GM12878 (cell line): ENCODE measurements around the gene PGK1.

Experiments used
- ATF3 ChIP-seq: IDR thresholded peaks from 2 replicates; pipeline ENCODE4 v1.6.1; 2011; ENCODE audit warnings: low read depth, mild to moderate bottlenecking, low read length, moderate library complexity, borderline replicate concordance; ENCODE audit errors: extremely low read depth
- FOXM1 ChIP-seq: IDR thresholded peaks from 2 replicates; pipeline ENCODE4 v1.6.1; 2012; ENCODE audit warnings: low read depth, mild to moderate bottlenecking, inconsistent platforms, low read length, moderate library complexity
- HDGF ChIP-seq: fragments of 450-650 bp; IDR thresholded peaks from 2 replicates; pipeline ENCODE4 v1.6.1; 2016; ENCODE audit warnings: antibody characterized with exemption
- JUNB ChIP-seq: IDR thresholded peaks from 2 replicates; pipeline ENCODE4 v1.6.1; 2016; ENCODE audit warnings: antibody characterized with exemption, mild to moderate bottlenecking
- MAX ChIP-seq: IDR thresholded peaks from 2 replicates; pipeline ENCODE4 v1.6.1; 2012; ENCODE audit warnings: low read depth, low read length, improper control_type of control experiment
- ZNF384 ChIP-seq: IDR thresholded peaks from 2 replicates; pipeline ENCODE4 v1.6.1; 2012; ENCODE audit warnings: low read depth, mild to moderate bottlenecking, low read length, improper control_type of control experiment, borderline replicate concordance
- TF ChIP-seq, protein P1 (sequence below), 3 experiments: IDR thresholded peaks in 2 of 3; conservative IDR thresholded peaks in 1 of 3; 2 replicates each; pipeline ENCODE4 v1.5.1; 2011; ENCODE audit warnings: low read depth in 3 of 3, low read length in 3 of 3, mild to moderate bottlenecking in 3 of 3, control low read depth in 2 of 3, moderate library complexity in 2 of 3, inconsistent platforms in 1 of 3, mixed read lengths in 1 of 3; ENCODE audit not compliant: control insufficient read depth in 2 of 3, insufficient read depth in 1 of 3; ENCODE audit errors: extremely low read depth in 1 of 3

DNA sequence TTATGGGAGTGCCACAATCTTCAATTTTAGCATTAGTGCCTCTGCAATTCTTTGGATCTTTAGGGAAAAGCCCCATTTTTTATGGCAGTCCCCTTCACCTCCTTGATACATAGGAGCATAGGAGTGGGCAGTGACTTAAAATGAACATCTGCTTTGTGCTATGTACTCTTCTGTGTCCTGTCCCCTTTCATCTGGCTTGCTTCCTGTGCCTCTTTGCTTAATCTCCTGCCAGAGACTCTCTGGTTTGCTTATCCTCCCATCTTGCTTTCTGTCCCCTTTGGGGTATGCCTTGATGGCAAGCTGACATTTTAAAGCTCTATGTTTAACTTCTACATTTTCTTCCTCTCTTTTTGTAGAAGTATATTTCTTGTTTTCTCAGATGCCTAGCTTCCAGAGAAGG lies 12.3 kb downstream of the PGK1 start:
- TF ChIP-seq FOXM1 (no peak), JUNB (no peak), HDGF (no peak), MAX (no peak), ZNF384 (no peak), ATF3 (no peak)
- TF ChIP-seq, protein P1, sequence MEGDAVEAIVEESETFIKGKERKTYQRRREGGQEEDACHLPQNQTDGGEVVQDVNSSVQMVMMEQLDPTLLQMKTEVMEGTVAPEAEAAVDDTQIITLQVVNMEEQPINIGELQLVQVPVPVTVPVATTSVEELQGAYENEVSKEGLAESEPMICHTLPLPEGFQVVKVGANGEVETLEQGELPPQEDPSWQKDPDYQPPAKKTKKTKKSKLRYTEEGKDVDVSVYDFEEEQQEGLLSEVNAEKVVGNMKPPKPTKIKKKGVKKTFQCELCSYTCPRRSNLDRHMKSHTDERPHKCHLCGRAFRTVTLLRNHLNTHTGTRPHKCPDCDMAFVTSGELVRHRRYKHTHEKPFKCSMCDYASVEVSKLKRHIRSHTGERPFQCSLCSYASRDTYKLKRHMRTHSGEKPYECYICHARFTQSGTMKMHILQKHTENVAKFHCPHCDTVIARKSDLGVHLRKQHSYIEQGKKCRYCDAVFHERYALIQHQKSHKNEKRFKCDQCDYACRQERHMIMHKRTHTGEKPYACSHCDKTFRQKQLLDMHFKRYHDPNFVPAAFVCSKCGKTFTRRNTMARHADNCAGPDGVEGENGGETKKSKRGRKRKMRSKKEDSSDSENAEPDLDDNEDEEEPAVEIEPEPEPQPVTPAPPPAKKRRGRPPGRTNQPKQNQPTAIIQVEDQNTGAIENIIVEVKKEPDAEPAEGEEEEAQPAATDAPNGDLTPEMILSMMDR (IDR thresholded peaks at IDR 0.05 in 2 of 3, conservative IDR thresholded peaks at IDR 0.05 in 1 of 3; ENCODE audit: control insufficient read depth in 2 of 3, extremely low read depth in 1 of 3, insufficient read depth in 1 of 3, low read depth in 3 of 3, low read length in 3 of 3), result no peak
